ENCODE measurements around the gene ATG3.

DNA sequence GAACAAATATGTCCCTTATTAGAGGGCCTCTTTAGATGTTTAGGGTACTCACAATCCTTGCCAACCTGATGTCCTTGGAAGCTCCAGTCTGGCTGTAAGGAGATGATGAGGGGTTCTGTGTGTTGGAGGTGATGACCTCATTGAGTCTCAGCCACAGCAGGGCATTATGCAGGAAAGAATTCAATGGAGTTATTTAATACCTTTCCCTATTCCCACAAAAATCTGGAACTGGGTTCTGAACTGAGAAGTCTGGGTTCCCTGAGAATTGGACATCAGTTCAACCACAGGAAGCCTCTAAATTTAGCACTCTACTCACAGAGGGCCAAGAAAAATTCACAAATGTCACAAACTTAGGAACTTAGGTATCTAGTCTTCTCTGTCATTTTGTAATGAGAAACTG lies 37.0 kb upstream of the ATG3 start:
- TF ChIP-seq CTCF (IDR thresholded peaks at IDR 0.05; ENCODE audit: control extremely low read depth in 1 of 3, insufficient read depth in 1 of 3, low read depth in 1 of 3, low read length in 3 of 3) (no peak), SP1 (IDR thresholded peaks at IDR 0.05; ENCODE audit: low read depth, low read length) (no peak), ATF2 (IDR thresholded peaks at IDR 0.05; ENCODE audit: low read length) (no peak), POLR2AphosphoS5 (IDR thresholded peaks at IDR 0.05; ENCODE audit: low read depth, low read length) (no peak), POLR2A (IDR thresholded peaks at IDR 0.05; ENCODE audit: control extremely low read depth in 1 of 2, low read depth in 2 of 2, low read length in 2 of 2) (no peak), MAX (IDR thresholded peaks at IDR 0.05) (no peak), EGR1 (IDR thresholded peaks at IDR 0.05; ENCODE audit: borderline replicate concordance, low read depth, low read length) (no peak)
